GM12878 (cell line): ENCODE data around the gene NHLRC4. TPM values are rescaled to one million over a fixed set of nuclear protein-coding genes. Genes with fewer than 3 reads are reported as not detected.

ENCODE experiments used
- ATAC-seq: fragments of 200-7000 bp; cut with Tn5 transposase; 3 replicates; pipeline ENCODE4 v1.9.1; 2020; ENCODE audit warnings: mild to moderate bottlenecking, moderate library complexity
- BruUV-seq: library from RNA; stranded (reverse); fragments of 400-500 nt; replicated peaks from 2 replicates; lab custom pipeline; 2021; lab: Mats Ljungman, UMichigan
- CTCF ChIA-PET: fragments of 300-600 bp; sonication (Branson Sonifier 250); formaldehyde crosslinking; extraction: SDS; loops from one replicate; lab custom pipeline; 2021; ENCODE audit warnings: inconsistent platforms; lab: Yijun Ruan, JAX
- POLR2A ChIA-PET: fragments of 350-600 bp; formaldehyde crosslinking; extraction: SDS; loops from one replicate; lab custom pipeline; 2021; ENCODE audit warnings: inconsistent platforms; lab: Charles Lee
- RAD21 ChIA-PET: fragments of 300-600 bp; sonication (Branson Sonifier 250); formaldehyde crosslinking; loops from one replicate; lab custom pipeline; 2023; ENCODE audit warnings: antibody characterized with exemption; ENCODE audit not compliant: unreplicated experiment; lab: Charles Lee
- SMC1A ChIA-PET: fragments of 300-600 bp; sonication (Branson Sonifier 250); formaldehyde crosslinking; loops from one replicate; lab custom pipeline; 2023; ENCODE audit not compliant: unreplicated experiment, uncharacterized antibody; lab: Charles Lee
- DNase-seq: peaks from one replicate; pipeline ENCODE4 v3.0.0-alpha.2; 2011; ENCODE audit warnings: low read depth, low spot score
- FAIRE-seq: peaks from 3 replicates; lab custom pipeline; 2011; peaks lifted over from hg19 to GRCh38; lab: Jason Lieb, UNC
- H2AFZ ChIP-seq: 2 replicates; pipeline ENCODE4 v1.6.0; 2011; ENCODE audit warnings: low read depth, low read length, control low read depth; ENCODE audit not compliant: control insufficient read depth
- H3K27ac ChIP-seq: 2 replicates; pipeline ENCODE4 v1.5.1; 2011; ENCODE audit warnings: control low read depth; ENCODE audit not compliant: control insufficient read depth, insufficient read depth
- H3K27me3 ChIP-seq, 2 experiments: replicated peaks in 1 of 2; 2 replicates each; pipeline versions ENCODE4 v1.6.0 to v1.6.1; 2011; ENCODE audit warnings: low read length in 1 of 2; ENCODE audit not compliant: control insufficient read depth in 2 of 2, insufficient read depth in 2 of 2
- H3K36me3 ChIP-seq, 2 experiments: 2 replicates each; pipeline ENCODE4 v1.5.1; 2011; ENCODE audit warnings: low read length in 1 of 2; ENCODE audit not compliant: control insufficient read depth in 2 of 2, insufficient read depth in 2 of 2
- H3K4me1 ChIP-seq: 2 replicates; pipeline ENCODE4 v1.6.1; 2011; ENCODE audit warnings: mild to moderate bottlenecking, low read length, moderate library complexity, mixed read lengths; ENCODE audit not compliant: control insufficient read depth, insufficient read depth
- H3K4me2 ChIP-seq: 2 replicates; pipeline ENCODE4 v1.6.0; 2011; ENCODE audit warnings: control low read depth; ENCODE audit not compliant: control insufficient read depth, insufficient read depth
- H3K4me3 ChIP-seq: fragments of 200-600 bp; sonication (generic); 2 replicates; pipeline ENCODE4 v1.5.1; 2016
- H3K79me2 ChIP-seq: 2 replicates; pipeline ENCODE4 v1.6.0; 2011; ENCODE audit warnings: low read length; ENCODE audit not compliant: control insufficient read depth, insufficient read depth
- H3K9ac ChIP-seq: 2 replicates; pipeline ENCODE4 v1.8.0; 2011; ENCODE audit warnings: low read length, control low read depth, mixed read lengths; ENCODE audit not compliant: control insufficient read depth, insufficient read depth
- H3K9me3 ChIP-seq: replicated peaks from 3 replicates; pipeline ENCODE4 v1.5.1; 2011; ENCODE audit warnings: mild to moderate bottlenecking, low read length; ENCODE audit not compliant: control insufficient read depth, insufficient read depth
- H4K20me1 ChIP-seq: 2 replicates; pipeline ENCODE4 v1.6.0; 2011; ENCODE audit not compliant: control insufficient read depth, insufficient read depth
- BCL11A ChIP-seq: IDR thresholded peaks from 2 replicates; pipeline ENCODE4 v1.6.1; 2011; ENCODE audit warnings: low read depth, low read length
- CBX3 ChIP-seq: fragments of 200-600 bp; sonication (generic); IDR thresholded peaks from 2 replicates; pipeline ENCODE4 v1.6.1; 2016; ENCODE audit warnings: low read depth, borderline replicate concordance
- CEBPB ChIP-seq, 2 experiments: fragments of 150-350 bp in 1 of 2; IDR thresholded peaks; 2 replicates each; pipeline ENCODE4 v1.6.1; 2012 to 2014; ENCODE audit warnings: low read depth in 2 of 2, low read length in 2 of 2, borderline replicate concordance in 1 of 2, inconsistent platforms in 1 of 2
- EED ChIP-seq: sonication (generic); IDR thresholded peaks from 2 replicates; pipeline ENCODE4 v1.6.1; 2016; ENCODE audit warnings: antibody characterized with exemption, low read depth
- IRF4 ChIP-seq: IDR thresholded peaks from 2 replicates; pipeline ENCODE4 v1.6.1; 2011; ENCODE audit warnings: low read depth, low read length
- KLF5 ChIP-seq: fragments of 450-650 bp; IDR thresholded peaks from 2 replicates; pipeline ENCODE4 v1.6.1; 2014; ENCODE audit warnings: mild to moderate bottlenecking; ENCODE audit not compliant: partially characterized antibody
- LARP7 ChIP-seq: fragments of 450-650 bp; IDR thresholded peaks from 2 replicates; pipeline ENCODE4 v1.6.1; 2017; ENCODE audit warnings: mild to moderate bottlenecking
- NFYB ChIP-seq: IDR thresholded peaks from 2 replicates; pipeline ENCODE4 v1.6.1; 2011; ENCODE audit warnings: low read depth, mild to moderate bottlenecking, low read length, improper control_type of control experiment, moderate library complexity; ENCODE audit not compliant: insufficient read depth
- POLR2AphosphoS5 ChIP-seq: IDR thresholded peaks from 2 replicates; pipeline ENCODE4 v1.6.1; 2011; ENCODE audit warnings: mild to moderate bottlenecking, low read length, inconsistent platforms
- RCOR1 ChIP-seq: conservative IDR thresholded peaks from 2 replicates; pipeline ENCODE4 v1.6.1; 2012; ENCODE audit warnings: low read depth, low read length, improper control_type of control experiment
- ZBED1 ChIP-seq: IDR thresholded peaks from 2 replicates; pipeline ENCODE4 v1.6.1; 2016; ENCODE audit warnings: borderline replicate concordance
- WGBS: methylation state at CpG from one replicate; pipeline ENCODE4 v1.1.6; 2016; ENCODE audit warnings: low lambda C conversion rate; ENCODE audit not compliant: insufficient replicate concordance, insufficient coverage; ENCODE audit errors: missing lambda C conversion rate; 5-methylcytosine and 5-hydroxymethylcytosine counted together
- in situ Hi-C: fragments of 300-500 bp; cut with MboI; formaldehyde crosslinking; loops from 9 replicates; pipeline ENCODE4 v1.14.3; 2018; ENCODE audit warnings: mixed read lengths
- intact Hi-C: fragments of 100-400 bp; cut with micrococcal nuclease; formaldehyde crosslinking; loops from one replicate; pipeline ENCODE4 v1.14.2; 2022; ENCODE audit not compliant: unreplicated experiment
- polyA plus RNA-seq, 11 experiments: library from polyadenylated mRNA; depleted of rRNA in 4 of 11; unstranded in 6 of 11; stranded (reverse) in 5 of 11; fragments of >200 nt; fragmentation: Nextera tagmentation in 4 of 11; fragmentation: Illumina TruSeq in 1 of 11; extraction: Ambion mirVana in 4 of 11; extraction: Trizol in 1 of 11; gene quantifications; 1 replicate in 1 of 11; 2 replicates in 10 of 11; pipeline versions ENCODE4 v1.2.1 to v1.2.3, GENCODE V29; 2011 to 2016; ENCODE audit warnings: inconsistent platforms in 2 of 11, missing spikeins in 2 of 11, low read depth in 1 of 11
- total RNA-seq, 4 experiments: library from RNA; depleted of rRNA in 3 of 4; stranded (reverse); fragments of >200 nt in 3 of 4; fragmentation: Illumina TruSeq in 1 of 4; extraction: Trizol in 1 of 4; gene quantifications; 2 replicates each; pipeline versions ENCODE4 v1.2.1 to v1.2.3, GENCODE V29; 2013 to 2021
- TF ChIP-seq, protein P1 (sequence below): IDR thresholded peaks from 2 replicates; pipeline ENCODE4 v1.6.1; 2012; ENCODE audit warnings: low read depth, low read length, improper control_type of control experiment
- TF ChIP-seq, protein P2 (sequence below): IDR thresholded peaks from 2 replicates; pipeline ENCODE4 v1.6.1; 2011; ENCODE audit warnings: borderline replicate concordance, low read depth, mild to moderate bottlenecking, moderate library complexity, low read length; ENCODE audit not compliant: insufficient read depth, poor library complexity, severe bottlenecking
- TF ChIP-seq, protein P3 (sequence below): fragments of 450-650 bp; IDR thresholded peaks from 2 replicates; pipeline ENCODE4 v1.6.1; 2018; ENCODE audit warnings: borderline replicate concordance, mild to moderate bottlenecking; ENCODE audit not compliant: partially characterized antibody
- TF ChIP-seq, protein P4 (sequence below): fragments of 450-650 bp; IDR thresholded peaks from 2 replicates; pipeline ENCODE4 v1.6.1; 2017; ENCODE audit warnings: mild to moderate bottlenecking, low read depth, inconsistent platforms; ENCODE audit not compliant: poor library complexity, severe bottlenecking

NHLRC4 gene
- total and polyA plus RNA-seq, 10 of the 15 experiments (the other 5 are each of a cell fraction or from before 2014, with no cell fraction given): 0.07 to 1.1 (median 0.57) TPM; not detected in 3

DNA sequence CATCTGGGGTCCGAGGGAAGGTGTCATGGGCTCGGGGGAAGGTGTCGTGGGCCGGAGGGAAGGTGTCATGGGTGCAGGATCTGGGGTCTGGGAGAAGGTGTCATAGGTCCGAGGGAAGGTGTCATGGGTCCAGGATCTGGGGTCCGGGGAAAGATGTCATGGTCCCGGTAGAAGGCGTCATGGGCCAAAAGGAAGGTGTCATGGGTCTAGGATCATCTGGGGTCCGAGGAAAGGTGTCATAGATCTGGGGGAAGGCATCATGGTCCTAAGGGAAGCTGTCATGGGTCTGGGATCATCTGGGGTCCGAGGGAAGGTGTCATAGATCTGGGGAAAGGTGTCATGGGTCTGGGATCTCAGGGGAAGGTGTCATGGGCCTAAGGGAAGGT lies 24.0 kb downstream of the NHLRC4 start:
- Histone ChIP-seq H3K27ac (peak overlapping the region; percentile 25; the same call in 1 of the 2 replicates), H4K20me1 (no peaks in the 10 kb centered on the region)
- intact Hi-C loops: no loop called here
- no peak for DNase-seq
- TF ChIP-seq CBX3 (no peak), LARP7 (no peak), EED (no peak), BCL11A (no peak), POLR2AphosphoS5 (no peak), KLF5 (no peak), IRF4 (no peak), CEBPB (IDR thresholded peaks at IDR 0.05; ENCODE audit: borderline replicate concordance in 1 of 2, low read depth in 2 of 2, low read length in 2 of 2) (no peak), NFYB (no peak), ZBED1 (no peak), RCOR1 (no peak)
- TF ChIP-seq, protein P1, sequence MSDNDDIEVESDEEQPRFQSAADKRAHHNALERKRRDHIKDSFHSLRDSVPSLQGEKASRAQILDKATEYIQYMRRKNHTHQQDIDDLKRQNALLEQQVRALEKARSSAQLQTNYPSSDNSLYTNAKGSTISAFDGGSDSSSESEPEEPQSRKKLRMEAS: no peak
- TF ChIP-seq, protein P2, sequence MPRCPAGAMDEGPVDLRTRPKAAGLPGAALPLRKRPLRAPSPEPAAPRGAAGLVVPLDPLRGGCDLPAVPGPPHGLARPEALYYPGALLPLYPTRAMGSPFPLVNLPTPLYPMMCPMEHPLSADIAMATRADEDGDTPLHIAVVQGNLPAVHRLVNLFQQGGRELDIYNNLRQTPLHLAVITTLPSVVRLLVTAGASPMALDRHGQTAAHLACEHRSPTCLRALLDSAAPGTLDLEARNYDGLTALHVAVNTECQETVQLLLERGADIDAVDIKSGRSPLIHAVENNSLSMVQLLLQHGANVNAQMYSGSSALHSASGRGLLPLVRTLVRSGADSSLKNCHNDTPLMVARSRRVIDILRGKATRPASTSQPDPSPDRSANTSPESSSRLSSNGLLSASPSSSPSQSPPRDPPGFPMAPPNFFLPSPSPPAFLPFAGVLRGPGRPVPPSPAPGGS: no peak
- TF ChIP-seq, protein P3, sequence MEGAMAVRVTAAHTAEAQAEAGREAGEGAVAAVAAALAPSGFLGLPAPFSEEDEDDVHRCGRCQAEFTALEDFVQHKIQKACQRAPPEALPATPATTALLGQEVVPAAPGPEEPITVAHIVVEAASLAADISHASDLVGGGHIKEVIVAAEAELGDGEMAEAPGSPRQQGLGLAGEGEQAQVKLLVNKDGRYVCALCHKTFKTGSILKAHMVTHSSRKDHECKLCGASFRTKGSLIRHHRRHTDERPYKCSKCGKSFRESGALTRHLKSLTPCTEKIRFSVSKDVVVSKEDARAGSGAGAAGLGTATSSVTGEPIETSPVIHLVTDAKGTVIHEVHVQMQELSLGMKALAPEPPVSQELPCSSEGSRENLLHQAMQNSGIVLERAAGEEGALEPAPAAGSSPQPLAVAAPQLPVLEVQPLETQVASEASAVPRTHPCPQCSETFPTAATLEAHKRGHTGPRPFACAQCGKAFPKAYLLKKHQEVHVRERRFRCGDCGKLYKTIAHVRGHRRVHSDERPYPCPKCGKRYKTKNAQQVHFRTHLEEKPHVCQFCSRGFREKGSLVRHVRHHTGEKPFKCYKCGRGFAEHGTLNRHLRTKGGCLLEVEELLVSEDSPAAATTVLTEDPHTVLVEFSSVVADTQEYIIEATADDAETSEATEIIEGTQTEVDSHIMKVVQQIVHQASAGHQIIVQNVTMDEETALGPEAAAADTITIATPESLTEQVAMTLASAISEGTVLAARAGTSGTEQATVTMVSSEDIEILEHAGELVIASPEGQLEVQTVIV: no peak
- TF ChIP-seq, protein P4, sequence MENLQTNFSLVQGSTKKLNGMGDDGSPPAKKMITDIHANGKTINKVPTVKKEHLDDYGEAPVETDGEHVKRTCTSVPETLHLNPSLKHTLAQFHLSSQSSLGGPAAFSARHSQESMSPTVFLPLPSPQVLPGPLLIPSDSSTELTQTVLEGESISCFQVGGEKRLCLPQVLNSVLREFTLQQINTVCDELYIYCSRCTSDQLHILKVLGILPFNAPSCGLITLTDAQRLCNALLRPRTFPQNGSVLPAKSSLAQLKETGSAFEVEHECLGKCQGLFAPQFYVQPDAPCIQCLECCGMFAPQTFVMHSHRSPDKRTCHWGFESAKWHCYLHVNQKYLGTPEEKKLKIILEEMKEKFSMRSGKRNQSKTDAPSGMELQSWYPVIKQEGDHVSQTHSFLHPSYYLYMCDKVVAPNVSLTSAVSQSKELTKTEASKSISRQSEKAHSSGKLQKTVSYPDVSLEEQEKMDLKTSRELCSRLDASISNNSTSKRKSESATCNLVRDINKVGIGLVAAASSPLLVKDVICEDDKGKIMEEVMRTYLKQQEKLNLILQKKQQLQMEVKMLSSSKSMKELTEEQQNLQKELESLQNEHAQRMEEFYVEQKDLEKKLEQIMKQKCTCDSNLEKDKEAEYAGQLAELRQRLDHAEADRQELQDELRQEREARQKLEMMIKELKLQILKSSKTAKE: no peak
- TF ChIP-seq, all 136 proteins: peak for 0
- in situ Hi-C loops: no loop called here
- H3K4me1 ChIP-seq: peaks cover 15% of the 10 kb centered on the region
- peak; percentile 23 for FAIRE-seq
- peak overlapping the region; percentile 96 for H3K4me2 ChIP-seq
- ChIA-PET CTCF (no interaction called here), POLR2A (no interaction called here), RAD21 (no interaction called here), SMC1A (no interaction called here)
- no peaks in the 10 kb centered on the region for H3K9me3 ChIP-seq
- peak overlapping the region; percentile 86 for H3K4me3 ChIP-seq
- H3K9ac ChIP-seq: peak overlapping the region; percentile 87
- BruUV-seq: no TSS peak
- H3K27me3 ChIP-seq: no peaks in the 10 kb centered on the region
- no peaks in the 10 kb centered on the region for H3K36me3 ChIP-seq
- whole genome bisulfite sequencing: 54% methylated on average over 10 of the region's 10 CpGs
- H2AFZ ChIP-seq: no peak overlapping the region
- no peak for ATAC-seq
- peaks cover 28% of the 10 kb centered on the region for H3K79me2 ChIP-seq
